Activated CD4-positive, alpha-beta memory T cell treated with anti-CD3 and anti-CD28 coated beads for 36 hours (primary cell): ENCODE results near the gene ANXA2R. TPM values are rescaled to one million over a fixed set of nuclear protein-coding genes. Genes with fewer than 3 reads are reported as not detected.
"Not testable (repeated sequence)": the region's sequence is repeated elsewhere in the genome, so short reads cannot be mapped to it uniquely, and the experiment has no call there.

ENCODE experiments used
- CTCF ChIA-PET: fragments of 350-600 bp; sonication (Branson Sonifier 250); formaldehyde crosslinking; loops from one replicate; lab custom pipeline; 2021; ENCODE audit warnings: antibody characterized with exemption, inconsistent platforms; lab: Charles Lee
- POLR2A ChIA-PET: fragments of 350-600 bp; sonication (Branson Sonifier 250); formaldehyde crosslinking; loops from one replicate; lab custom pipeline; 2021; ENCODE audit warnings: antibody characterized with exemption; lab: Charles Lee
- DNase-seq: peaks from one replicate; pipeline ENCODE4 v3.0.0-alpha.2; 2020
- H3K27ac Mint-ChIP-seq: one replicate; pipeline ENCODE4 v1.8.0; 2021; ENCODE audit warnings: mixed read lengths
- H3K27me3 Mint-ChIP-seq: one replicate; pipeline ENCODE4 v1.8.0; 2021; ENCODE audit warnings: mixed read lengths
- H3K36me3 Mint-ChIP-seq: one replicate; pipeline ENCODE4 v1.8.0; 2021; ENCODE audit warnings: mixed read lengths
- H3K4me1 Mint-ChIP-seq: one replicate; pipeline ENCODE4 v1.8.0; 2021; ENCODE audit warnings: low read depth, mixed read lengths
- H3K4me3 Mint-ChIP-seq: one replicate; pipeline ENCODE4 v1.8.0; 2021; ENCODE audit warnings: mild to moderate bottlenecking, mixed read lengths
- H3K9me3 Mint-ChIP-seq: one replicate; pipeline ENCODE4 v1.8.0; 2021; ENCODE audit warnings: mixed read lengths
- intact Hi-C: fragments of 100-400 bp; cut with micrococcal nuclease; formaldehyde crosslinking; loops from one replicate; pipeline ENCODE4 v1.15.1; 2023
- total RNA-seq, 2 experiments: library from RNA; stranded (reverse); gene quantifications; one replicate each; pipeline ENCODE4 v1.2.3, GENCODE V29; 2021

The ANXA2R gene
- total RNA-seq, 2 experiments from 2014 or later: 2.8 to 3.8 TPM

- H3K4me3 Mint-ChIP-seq, intact Hi-C loops, H3K4me1 Mint-ChIP-seq, POLR2A ChIA-PET, H3K27me3 Mint-ChIP-seq, H3K27ac Mint-ChIP-seq, DNase-seq: not testable (repeated sequence)
- peaks cover 33% of the 10 kb centered on the region for H3K9me3 Mint-ChIP-seq
- CTCF ChIA-PET: interaction anchor here (0.6 kb wide), 1 partner anchor 27 kb away, joined by 4 read pairs; no protein-coding TSS in a partner anchor
- H3K36me3 Mint-ChIP-seq: peaks cover 15% of the 10 kb centered on the region
Measured at GRCh38 chr5:43055098-43055497, 15.0 kb upstream of the ANXA2R start.

- Mint-ChIP-seq H3K9me3 (peaks cover 13% of the 10 kb centered on the region), H3K4me3 (no peak overlapping the region), H3K36me3 (peaks cover 7% of the 10 kb centered on the region), H3K4me1 (peaks cover 12% of the 10 kb centered on the region), H3K27ac (no peak overlapping the region), H3K27me3 (no peaks in the 10 kb centered on the region)
- ChIA-PET CTCF (interaction anchor here (0.6 kb wide), 1 partner anchor 688 kb away, joined by 3 read pairs; no protein-coding TSS in a partner anchor), POLR2A (interaction anchor here (0.6 kb wide), 1 partner anchor 69 kb away, joined by 4 read pairs; the partner anchor contains the start of gene ZNF131)
- DNase-seq: no peak
- intact Hi-C loops: no loop called here
Measured at GRCh38 chr5:43051684-43052083, 11.6 kb upstream of the ANXA2R start.

- ChIA-PET POLR2A (no interaction called here), CTCF (interaction anchor here (0.9 to 1.1 kb wide), 2 partner anchors 10 to 13 kb away, joined by 4 read pairs; no protein-coding TSS in a partner anchor)
- Mint-ChIP-seq H3K27me3 (no peaks in the 10 kb centered on the region), H3K4me3 (no peak overlapping the region), H3K9me3 (peaks cover 4% of the 10 kb centered on the region), H3K4me1 (peaks cover 16% of the 10 kb centered on the region), H3K27ac (no peak overlapping the region), H3K36me3 (peaks cover 7% of the 10 kb centered on the region)
- no peak for DNase-seq
- intact Hi-C loops: no loop called here
Measured at GRCh38 chr5:43050384-43050783, 10.3 kb upstream of the ANXA2R start.

GRCh38 chr5:43049236-43049635 is 9.1 kb upstream of the ANXA2R start:
- ChIA-PET POLR2A (no interaction called here), CTCF (interaction anchor here (0.9 to 1.6 kb wide), 2 partner anchors 16 to 29 kb away, joined by 4 to 5 read pairs; no protein-coding TSS in a partner anchor)
- no peak for DNase-seq

GRCh38 chr5:43046474-43046873 is 6.4 kb upstream of the ANXA2R start:
- peaks cover 2% of the 10 kb centered on the region for H3K36me3 Mint-ChIP-seq
- H3K27ac Mint-ChIP-seq: no peak overlapping the region
- no peaks in the 10 kb centered on the region for H3K27me3 Mint-ChIP-seq
- DNase-seq: no peak
- intact Hi-C loops: no loop called here
- POLR2A ChIA-PET: no interaction called here
- H3K4me3 Mint-ChIP-seq: no peak overlapping the region
- CTCF ChIA-PET: interaction anchor here (1.0 to 1.1 kb wide), 2 partner anchors 16 to 137 kb away, joined by 3 to 4 read pairs; no protein-coding TSS in a partner anchor
- H3K4me1 Mint-ChIP-seq: peaks cover 30% of the 10 kb centered on the region
- no peaks in the 10 kb centered on the region for H3K9me3 Mint-ChIP-seq

More at GRCh38 chr5:43049236-43049635, 9.1 kb upstream of the ANXA2R start:
- Mint-ChIP-seq H3K27me3 (no peaks in the 10 kb centered on the region), H3K36me3 (peaks cover 8% of the 10 kb centered on the region), H3K4me3 (no peak overlapping the region), H3K9me3 (no peaks in the 10 kb centered on the region), H3K4me1 (peaks cover 25% of the 10 kb centered on the region), H3K27ac (no peak overlapping the region)
- intact Hi-C loops: no loop called here

GRCh38 chr5:43045236-43045635 is 5.1 kb upstream of the ANXA2R start:
- peaks cover 1% of the 10 kb centered on the region for H3K36me3 Mint-ChIP-seq
- H3K9me3 Mint-ChIP-seq: no peaks in the 10 kb centered on the region
- ChIA-PET POLR2A (no interaction called here), CTCF (interaction anchor here (1.1 to 1.8 kb wide), 2 partner anchors 19 to 136 kb away, joined by 4 to 5 read pairs; no protein-coding TSS in a partner anchor)
- no peak overlapping the region for H3K4me3 Mint-ChIP-seq
- no peaks in the 10 kb centered on the region for H3K27me3 Mint-ChIP-seq
- no peak overlapping the region for H3K27ac Mint-ChIP-seq
- H3K4me1 Mint-ChIP-seq: peaks cover 30% of the 10 kb centered on the region
- no peak for DNase-seq
- intact Hi-C loops: no loop called here

GRCh38 chr5:43044181-43044914 is 4.2 kb upstream of the ANXA2R start:
- CTCF ChIA-PET: interaction anchor here (1.8 to 4.2 kb wide), 2 partner anchors 20 to 24 kb away, joined by 5 to 64 read pairs; no protein-coding TSS in a partner anchor
- no peaks in the 10 kb centered on the region for H3K9me3 Mint-ChIP-seq
- no peak for DNase-seq
- H3K27me3 Mint-ChIP-seq: no peaks in the 10 kb centered on the region
- H3K36me3 Mint-ChIP-seq: peaks cover 1% of the 10 kb centered on the region
- intact Hi-C loops: no loop called here
- H3K4me3 Mint-ChIP-seq: no peak overlapping the region
- POLR2A ChIA-PET: no interaction called here
- H3K4me1 Mint-ChIP-seq: peaks cover 30% of the 10 kb centered on the region
- no peak overlapping the region for H3K27ac Mint-ChIP-seq

- H3K27me3 Mint-ChIP-seq: no peaks in the 10 kb centered on the region
- peaks cover 29% of the 10 kb centered on the region for H3K4me1 Mint-ChIP-seq
- POLR2A ChIA-PET: interaction anchor here (1.4 to 3.2 kb wide), 4 partner anchors 22 to 135 kb away, joined by 4 to 53 read pairs (median 28); no protein-coding TSS in a partner anchor
- intact Hi-C loops: loop anchor here (1.0 kb wide), 1 partner anchor 17 kb away; no protein-coding TSS in a partner anchor
- CTCF ChIA-PET: interaction anchor here (0.7 to 4.2 kb wide), 6 partner anchors 22 to 99 kb away, joined by 3 to 64 read pairs (median 36); no protein-coding TSS in a partner anchor
- peak overlapping the region; percentile 94 for H3K4me3 Mint-ChIP-seq
- H3K27ac Mint-ChIP-seq: peak overlapping the region; percentile 96
- DNase-seq: no peak
- H3K36me3 Mint-ChIP-seq: peaks cover 1% of the 10 kb centered on the region
- no peaks in the 10 kb centered on the region for H3K9me3 Mint-ChIP-seq
Measured at GRCh38 chr5:43043400-43043756, 3.3 kb upstream of the ANXA2R start.

- H3K27ac Mint-ChIP-seq: peak overlapping the region; percentile 96
Measured at GRCh38 chr5:43042626-43043399, 2.7 kb upstream of the ANXA2R start.

GRCh38 chr5:43042176-43042625 is 2.1 kb upstream of the ANXA2R start:
- intact Hi-C loops: no loop called here
- Mint-ChIP-seq H3K9me3 (no peaks in the 10 kb centered on the region), H3K4me3 (peak overlapping the region; percentile 94), H3K27me3 (no peaks in the 10 kb centered on the region), H3K36me3 (peaks cover 1% of the 10 kb centered on the region), H3K27ac (peak overlapping the region; percentile 96), H3K4me1 (peaks cover 34% of the 10 kb centered on the region)
- ChIA-PET CTCF (interaction anchor here (1.0 to 4.2 kb wide), 16 partner anchors 19 to 348 kb away, joined by 3 to 64 read pairs (median 12); partner anchors contain the start of gene ZNF131), POLR2A (interaction anchor here (0.6 to 3.2 kb wide), 16 partner anchors 10 to 1138 kb away, joined by 4 to 53 read pairs (median 10); partner anchors contain the start of genes HMGCS1, RIMOC1, TMEM267 and ZNF131)
- peak; percentile 84 for DNase-seq

More at GRCh38 chr5:43042626-43043399, 2.7 kb upstream of the ANXA2R start:
- peaks cover 30% of the 10 kb centered on the region for H3K4me1 Mint-ChIP-seq
- intact Hi-C loops: loop anchor here (1.0 kb wide), 1 partner anchor 17 kb away; no protein-coding TSS in a partner anchor
- no peaks in the 10 kb centered on the region for H3K9me3 Mint-ChIP-seq
- peaks cover 1% of the 10 kb centered on the region for H3K36me3 Mint-ChIP-seq
- ChIA-PET CTCF (interaction anchor here (0.7 to 4.2 kb wide), 14 partner anchors 19 to 347 kb away, joined by 3 to 64 read pairs (median 18); no protein-coding TSS in a partner anchor), POLR2A (interaction anchor here (0.9 to 3.2 kb wide), 10 partner anchors 19 to 271 kb away, joined by 4 to 53 read pairs (median 12); partner anchors contain the start of genes HMGCS1 and ZNF131)
- H3K4me3 Mint-ChIP-seq: peak overlapping the region; percentile 94
- no peaks in the 10 kb centered on the region for H3K27me3 Mint-ChIP-seq
- DNase-seq: peak; percentile 85

- DNase-seq: no peak
Measured at GRCh38 chr5:43041669-43042175, 1.6 kb upstream of the ANXA2R start.

More at GRCh38 chr5:43041669-43042175, 1.6 kb upstream of the ANXA2R start:
- Mint-ChIP-seq H3K27ac (peak overlapping the region; percentile 96), H3K27me3 (no peaks in the 10 kb centered on the region), H3K4me1 (peaks cover 37% of the 10 kb centered on the region), H3K9me3 (no peaks in the 10 kb centered on the region), H3K4me3 (peak overlapping the region; percentile 94), H3K36me3 (peaks cover 1% of the 10 kb centered on the region)
- intact Hi-C loops: no loop called here
- ChIA-PET POLR2A (interaction anchor here (0.6 to 3.2 kb wide), 15 partner anchors 9 to 1138 kb away, joined by 3 to 53 read pairs (median 10); partner anchors contain the start of genes RIMOC1, TMEM267 and ZNF131), CTCF (interaction anchor here (0.9 to 4.2 kb wide), 21 partner anchors 12 to 442 kb away, joined by 3 to 64 read pairs (median 7); partner anchors contain the start of genes TMEM267 and ZNF131)
